Lower lobe of right lung (tissue), 2 donors: ENCODE results near the gene LRRC31. TPM values are rescaled to one million over a fixed set of nuclear protein-coding genes. Genes with fewer than 3 reads are reported as not detected.

Source experiments
- ATAC-seq, 2 donors: fragments of 200-7000 bp; cut with Tn5 transposase; one replicate each; pipeline ENCODE4 v1.9.1; 2020 to 2022; ENCODE audit warnings: mild to moderate bottlenecking in 2 of 2, moderate library complexity in 2 of 2
- DNase-seq: peaks from one replicate; pipeline ENCODE4 v3.0.0-alpha.2; 2020
- H3K27ac ChIP-seq: fragments of 200-600 bp; one replicate; pipeline ENCODE4 v1.8.0; 2022
- H3K27me3 ChIP-seq: fragments of 200-600 bp; one replicate; pipeline ENCODE4 v1.8.0; 2022; ENCODE audit warnings: low read depth
- H3K36me3 ChIP-seq: fragments of 200-600 bp; one replicate; pipeline ENCODE4 v1.8.0; 2022; ENCODE audit warnings: mild to moderate bottlenecking
- H3K4me1 ChIP-seq: fragments of 200-600 bp; one replicate; pipeline ENCODE4 v1.8.0; 2022
- H3K4me3 ChIP-seq: fragments of 200-600 bp; one replicate; pipeline ENCODE4 v1.8.0; 2022; ENCODE audit warnings: mild to moderate bottlenecking
- H3K9me3 ChIP-seq: fragments of 200-600 bp; one replicate; pipeline ENCODE4 v1.8.0; 2022
- intact Hi-C: fragments of 100-400 bp; cut with DNase I; formaldehyde crosslinking; loops from one replicate; pipeline ENCODE4 v1.11.0; 2022
- total RNA-seq: library from RNA; stranded (reverse); fragmentation: NEBNext Ultra II Directional; extraction: Animal tissue kit (Norgen Biotek cat#: 25700); gene quantifications from one replicate; pipeline ENCODE4 v1.2.1, GENCODE V29; 2021
- TF ChIP-seq, protein P1 (sequence below): fragments of 200-600 bp; IDR thresholded peaks from one replicate; pipeline ENCODE4 v1.8.0; 2022; ENCODE audit warnings: antibody characterized with exemption, mild to moderate bottlenecking
- donor health status: DM: no; HTN: yes; CAD: no; lungs with severe emphysema.

LRRC31 gene
- total RNA-seq, 1 donor from 2014 or later, result 1.1 TPM

- ATAC-seq (no peak), DNase-seq (no peak)
- intact Hi-C loops, result no loop called here
Observed at GRCh38 chr3:169907476-169907875, 37.7 kb upstream of the LRRC31 start.

DNA sequence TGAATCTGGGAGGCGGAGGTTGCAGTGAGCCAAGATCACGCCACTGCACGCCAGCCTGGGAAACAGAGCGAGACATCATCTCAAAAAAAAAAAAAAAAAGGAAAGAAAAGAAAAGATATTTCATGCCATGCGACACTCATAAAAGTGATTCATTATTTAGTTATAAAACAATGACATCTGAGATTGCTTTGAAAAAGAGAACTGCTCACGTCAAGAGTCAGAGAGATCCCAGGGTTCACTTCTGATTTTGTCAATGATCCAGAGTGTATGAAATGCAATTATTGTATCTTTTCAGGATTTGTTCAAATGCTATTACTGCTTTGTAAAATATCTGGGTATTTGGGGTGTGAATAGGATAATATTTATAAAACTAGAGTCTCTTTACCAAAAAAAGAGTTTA lies 35.7 kb upstream of the LRRC31 start:
- no peaks in the 10 kb centered on the region for H3K4me1 ChIP-seq
- ATAC-seq (no peak), DNase-seq (no peak)
- H3K9me3 ChIP-seq, result peaks cover 16% of the 10 kb centered on the region
- no peak overlapping the region for H3K27ac ChIP-seq
- no peaks in the 10 kb centered on the region for H3K36me3 ChIP-seq
- H3K27me3 ChIP-seq, result no peaks in the 10 kb centered on the region
- TF ChIP-seq, protein P1, sequence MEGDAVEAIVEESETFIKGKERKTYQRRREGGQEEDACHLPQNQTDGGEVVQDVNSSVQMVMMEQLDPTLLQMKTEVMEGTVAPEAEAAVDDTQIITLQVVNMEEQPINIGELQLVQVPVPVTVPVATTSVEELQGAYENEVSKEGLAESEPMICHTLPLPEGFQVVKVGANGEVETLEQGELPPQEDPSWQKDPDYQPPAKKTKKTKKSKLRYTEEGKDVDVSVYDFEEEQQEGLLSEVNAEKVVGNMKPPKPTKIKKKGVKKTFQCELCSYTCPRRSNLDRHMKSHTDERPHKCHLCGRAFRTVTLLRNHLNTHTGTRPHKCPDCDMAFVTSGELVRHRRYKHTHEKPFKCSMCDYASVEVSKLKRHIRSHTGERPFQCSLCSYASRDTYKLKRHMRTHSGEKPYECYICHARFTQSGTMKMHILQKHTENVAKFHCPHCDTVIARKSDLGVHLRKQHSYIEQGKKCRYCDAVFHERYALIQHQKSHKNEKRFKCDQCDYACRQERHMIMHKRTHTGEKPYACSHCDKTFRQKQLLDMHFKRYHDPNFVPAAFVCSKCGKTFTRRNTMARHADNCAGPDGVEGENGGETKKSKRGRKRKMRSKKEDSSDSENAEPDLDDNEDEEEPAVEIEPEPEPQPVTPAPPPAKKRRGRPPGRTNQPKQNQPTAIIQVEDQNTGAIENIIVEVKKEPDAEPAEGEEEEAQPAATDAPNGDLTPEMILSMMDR, result no peak
- no peak overlapping the region for H3K4me3 ChIP-seq
- intact Hi-C loops, result no loop called here

More at GRCh38 chr3:169907476-169907875, 37.7 kb upstream of the LRRC31 start:
- H3K9me3 ChIP-seq, result no peaks in the 10 kb centered on the region
- H3K36me3 ChIP-seq, result no peaks in the 10 kb centered on the region
- H3K27me3 ChIP-seq, result no peaks in the 10 kb centered on the region
- TF ChIP-seq, protein P1, result no peak
- no peak overlapping the region for H3K4me3 ChIP-seq
- H3K4me1 ChIP-seq, result no peaks in the 10 kb centered on the region
- H3K27ac ChIP-seq, result no peak overlapping the region

DNA sequence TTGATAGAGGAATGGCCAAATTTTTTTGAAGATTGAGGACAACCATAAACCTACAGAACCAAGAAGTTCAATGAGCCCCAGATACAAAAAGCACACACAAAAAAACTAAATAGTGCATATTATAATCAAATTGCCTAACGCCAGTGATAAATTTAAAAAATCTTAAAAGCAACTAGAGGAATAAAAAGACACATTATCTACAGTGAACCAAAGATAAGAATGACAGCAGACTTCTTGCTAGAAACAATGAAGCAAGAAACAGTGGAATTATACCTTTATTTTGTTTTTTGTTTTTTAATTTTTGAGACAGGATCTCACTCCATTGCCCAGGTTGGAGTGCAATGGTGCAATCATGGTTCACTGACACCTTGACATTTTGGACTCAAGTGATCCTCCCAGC lies 31.7 kb upstream of the LRRC31 start:
- peaks cover 16% of the 10 kb centered on the region for H3K9me3 ChIP-seq
- no peaks in the 10 kb centered on the region for H3K27me3 ChIP-seq
- ATAC-seq (no peak), DNase-seq (no peak)
- no peak overlapping the region for H3K4me3 ChIP-seq
- H3K27ac ChIP-seq, result no peak overlapping the region
- TF ChIP-seq, protein P1, result no peak
- no peaks in the 10 kb centered on the region for H3K4me1 ChIP-seq
- intact Hi-C loops, result no loop called here
- no peaks in the 10 kb centered on the region for H3K36me3 ChIP-seq

GRCh38 chr3:169897284-169897683 lies 27.5 kb upstream of the LRRC31 start:
- Histone ChIP-seq H3K27ac (no peak overlapping the region), H3K36me3 (no peaks in the 10 kb centered on the region), H3K4me3 (no peak overlapping the region), H3K9me3 (peaks cover 16% of the 10 kb centered on the region), H3K4me1 (no peaks in the 10 kb centered on the region), H3K27me3 (no peaks in the 10 kb centered on the region)
- DNase-seq (no peak), ATAC-seq (no peak)
- intact Hi-C loops, result no loop called here
- TF ChIP-seq, protein P1, result no peak

GRCh38 chr3:169895072-169895471 lies 25.3 kb upstream of the LRRC31 start:
- ATAC-seq, result no peak
- H3K9me3 ChIP-seq, result no peaks in the 10 kb centered on the region
- no peak for DNase-seq
- TF ChIP-seq, protein P1, result no peak
- no peak overlapping the region for H3K4me3 ChIP-seq
- H3K27ac ChIP-seq, result no peak overlapping the region
- intact Hi-C loops, result no loop called here
- no peaks in the 10 kb centered on the region for H3K4me1 ChIP-seq
- H3K36me3 ChIP-seq, result no peaks in the 10 kb centered on the region
- H3K27me3 ChIP-seq, result no peaks in the 10 kb centered on the region

GRCh38 chr3:169894110-169894509 lies 24.4 kb upstream of the LRRC31 start:
- ATAC-seq (no peak), DNase-seq (no peak)
- H3K4me3 ChIP-seq, result no peak overlapping the region
- no peak overlapping the region for H3K27ac ChIP-seq
- no peaks in the 10 kb centered on the region for H3K27me3 ChIP-seq
- TF ChIP-seq, protein P1, result no peak
- no peaks in the 10 kb centered on the region for H3K4me1 ChIP-seq
- H3K36me3 ChIP-seq, result no peaks in the 10 kb centered on the region
- intact Hi-C loops, result no loop called here
- no peaks in the 10 kb centered on the region for H3K9me3 ChIP-seq
